Measurements from ENCODE around the gene STK32B.

Gene STK32B

GRCh38 chr4:5141802-5142201 is 90.5 kb downstream of the STK32B start:
- H3K4me1 ChIP-seq (ENCODE audit: insufficient read depth, poor library complexity, severe bottlenecking): no peaks in the 10 kb centered on the region
- H3K9me3 ChIP-seq (ENCODE audit: severe bottlenecking): no peaks in the 10 kb centered on the region
- H3K36me3 ChIP-seq (ENCODE audit: low read depth): no peaks in the 10 kb centered on the region
- no peak overlapping the region for H3K27ac ChIP-seq (ENCODE audit: poor library complexity, severe bottlenecking)
- DNase-seq (ENCODE audit: low spot score): no peak
- TF ChIP-seq CTCF (IDR thresholded peaks at IDR 0.05; ENCODE audit: poor library complexity, severe bottlenecking): no peak
- ATAC-seq (ENCODE audit: low read depth): no peak
- H3K27me3 ChIP-seq (ENCODE audit: insufficient read depth, poor library complexity, severe bottlenecking): peaks cover 22% of the 10 kb centered on the region
- no peak overlapping the region for H3K4me3 ChIP-seq (ENCODE audit: severe bottlenecking)

GRCh38 chr4:5142726-5143125 is 91.4 kb downstream of the STK32B start:
- Histone ChIP-seq H3K27ac (ENCODE audit: poor library complexity, severe bottlenecking) (no peak overlapping the region), H3K36me3 (ENCODE audit: low read depth) (no peaks in the 10 kb centered on the region), H3K9me3 (ENCODE audit: severe bottlenecking) (peaks cover 2% of the 10 kb centered on the region), H3K4me3 (ENCODE audit: severe bottlenecking) (no peak overlapping the region), H3K27me3 (ENCODE audit: insufficient read depth, poor library complexity, severe bottlenecking) (peaks cover 26% of the 10 kb centered on the region), H3K4me1 (ENCODE audit: insufficient read depth, poor library complexity, severe bottlenecking) (no peaks in the 10 kb centered on the region)
- ATAC-seq (ENCODE audit: low read depth): no peak
- peak; percentile 27 for TF ChIP-seq CTCF (IDR thresholded peaks at IDR 0.05; ENCODE audit: poor library complexity, severe bottlenecking)
- DNase-seq (ENCODE audit: low spot score): no peak

GRCh38 chr4:5143306-5143861 is 92.1 kb downstream of the STK32B start:
- peaks cover 31% of the 10 kb centered on the region for H3K27me3 ChIP-seq (ENCODE audit: insufficient read depth, poor library complexity, severe bottlenecking)
- TF ChIP-seq CTCF (IDR thresholded peaks at IDR 0.05; ENCODE audit: poor library complexity, severe bottlenecking): no peak
- no peak for DNase-seq (ENCODE audit: low spot score)
- H3K4me1 ChIP-seq (ENCODE audit: insufficient read depth, poor library complexity, severe bottlenecking): no peaks in the 10 kb centered on the region
- no peaks in the 10 kb centered on the region for H3K36me3 ChIP-seq (ENCODE audit: low read depth)
- ATAC-seq (ENCODE audit: low read depth): no peak
- H3K27ac ChIP-seq (ENCODE audit: poor library complexity, severe bottlenecking): no peak overlapping the region
- no peak overlapping the region for H3K4me3 ChIP-seq (ENCODE audit: severe bottlenecking)
- H3K9me3 ChIP-seq (ENCODE audit: severe bottlenecking): peaks cover 2% of the 10 kb centered on the region

- peaks cover 2% of the 10 kb centered on the region for H3K9me3 ChIP-seq (ENCODE audit: severe bottlenecking)
- TF ChIP-seq CTCF (IDR thresholded peaks at IDR 0.05; ENCODE audit: poor library complexity, severe bottlenecking): no peak
- ATAC-seq (ENCODE audit: low read depth) (no peak), DNase-seq (ENCODE audit: low spot score) (no peak)
- H3K27me3 ChIP-seq (ENCODE audit: insufficient read depth, poor library complexity, severe bottlenecking): peaks cover 36% of the 10 kb centered on the region
- no peak overlapping the region for H3K4me3 ChIP-seq (ENCODE audit: severe bottlenecking)
- H3K36me3 ChIP-seq (ENCODE audit: low read depth): no peaks in the 10 kb centered on the region
- H3K27ac ChIP-seq (ENCODE audit: poor library complexity, severe bottlenecking): no peak overlapping the region
- H3K4me1 ChIP-seq (ENCODE audit: insufficient read depth, poor library complexity, severe bottlenecking): no peaks in the 10 kb centered on the region
These were observed 92.7 kb downstream of the STK32B start for GRCh38 chr4:5143940-5144339.

- H3K9me3 ChIP-seq (ENCODE audit: severe bottlenecking): peaks cover 2% of the 10 kb centered on the region
- H3K4me1 ChIP-seq (ENCODE audit: insufficient read depth, poor library complexity, severe bottlenecking): no peaks in the 10 kb centered on the region
- H3K27me3 ChIP-seq (ENCODE audit: insufficient read depth, poor library complexity, severe bottlenecking): peaks cover 41% of the 10 kb centered on the region
- no peak overlapping the region for H3K4me3 ChIP-seq (ENCODE audit: severe bottlenecking)
- ATAC-seq (ENCODE audit: low read depth) (no peak), DNase-seq (ENCODE audit: low spot score) (no peak)
- H3K36me3 ChIP-seq (ENCODE audit: low read depth): no peaks in the 10 kb centered on the region
- TF ChIP-seq CTCF (IDR thresholded peaks at IDR 0.05; ENCODE audit: poor library complexity, severe bottlenecking): no peak
- H3K27ac ChIP-seq (ENCODE audit: poor library complexity, severe bottlenecking): no peak overlapping the region
These were observed 93.1 kb downstream of the STK32B start for GRCh38 chr4:5144384-5144783.
